Measurements from ENCODE around the gene SEC14L5.
"Not testable (repeated sequence)": the region's sequence is repeated elsewhere in the genome, so short reads cannot be mapped to it uniquely, and the experiment has no call there.

The SEC14L5 gene

DNA sequence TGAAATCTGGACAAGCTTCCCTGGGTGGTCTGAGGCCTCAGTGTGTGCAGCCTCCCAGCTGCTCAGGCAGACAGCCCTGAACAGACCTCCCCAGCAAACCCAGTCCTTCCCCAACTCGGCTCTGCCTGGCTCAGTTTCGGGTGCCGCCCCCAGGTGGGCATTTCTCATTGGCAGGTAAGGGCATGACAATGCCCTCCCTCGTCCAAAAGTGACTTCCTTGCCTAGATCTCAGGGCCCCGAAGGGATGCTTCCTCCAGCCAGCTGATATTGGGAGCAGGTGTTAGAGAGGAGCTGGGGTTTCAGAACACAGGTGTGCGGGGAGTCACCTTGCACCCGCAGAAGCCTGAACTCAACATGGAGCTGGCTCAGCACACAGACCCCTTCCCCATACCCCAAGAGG, 17.4 kb upstream of the SEC14L5 start:
- no peak overlapping the region for H3K9ac ChIP-seq (ENCODE audit: low read length in 2 of 2)
- no peaks in the 10 kb centered on the region for H3K9me3 ChIP-seq (ENCODE audit: control insufficient read depth in 2 of 2, low read length in 2 of 2)
- peaks cover 9 to 10% of the 10 kb centered on the region in 2 donors for H3K27me3 ChIP-seq (ENCODE audit: control insufficient read depth in 1 of 2, insufficient read depth in 2 of 2, low read length in 2 of 2)
- no peaks in the 10 kb centered on the region for H3K36me3 ChIP-seq (ENCODE audit: control insufficient read depth in 2 of 2, insufficient read depth in 2 of 2, low read length in 2 of 2)
- H3K4me3 ChIP-seq (ENCODE audit: low read length in 2 of 2) = no peak overlapping the region
- peaks cover 47% of the 10 kb centered on the region for H3K4me1 ChIP-seq (ENCODE audit: control insufficient read depth, insufficient read depth, low read length)
- H3K27ac ChIP-seq (ENCODE audit: low read length) = no peak overlapping the region

GRCh38 chr16:4942481-4942880, 15.6 kb upstream of the SEC14L5 start:
- H3K9ac ChIP-seq (ENCODE audit: low read length in 2 of 2) = no peak overlapping the region
- peak overlapping the region; percentile 89 for H3K27ac ChIP-seq (ENCODE audit: low read length)
- H3K4me1 ChIP-seq (ENCODE audit: control insufficient read depth, insufficient read depth, low read length) = peaks cover 41% of the 10 kb centered on the region
- no peaks in the 10 kb centered on the region for H3K36me3 ChIP-seq (ENCODE audit: control insufficient read depth in 2 of 2, insufficient read depth in 2 of 2, low read length in 2 of 2)
- H3K27me3 ChIP-seq (ENCODE audit: control insufficient read depth in 1 of 2, insufficient read depth in 2 of 2, low read length in 2 of 2) = peaks cover 0 to 3% of the 10 kb centered on the region in 2 donors
- H3K4me3 ChIP-seq (ENCODE audit: low read length in 2 of 2) = no peak overlapping the region
- no peaks in the 10 kb centered on the region for H3K9me3 ChIP-seq (ENCODE audit: control insufficient read depth in 2 of 2, low read length in 2 of 2)

DNA sequence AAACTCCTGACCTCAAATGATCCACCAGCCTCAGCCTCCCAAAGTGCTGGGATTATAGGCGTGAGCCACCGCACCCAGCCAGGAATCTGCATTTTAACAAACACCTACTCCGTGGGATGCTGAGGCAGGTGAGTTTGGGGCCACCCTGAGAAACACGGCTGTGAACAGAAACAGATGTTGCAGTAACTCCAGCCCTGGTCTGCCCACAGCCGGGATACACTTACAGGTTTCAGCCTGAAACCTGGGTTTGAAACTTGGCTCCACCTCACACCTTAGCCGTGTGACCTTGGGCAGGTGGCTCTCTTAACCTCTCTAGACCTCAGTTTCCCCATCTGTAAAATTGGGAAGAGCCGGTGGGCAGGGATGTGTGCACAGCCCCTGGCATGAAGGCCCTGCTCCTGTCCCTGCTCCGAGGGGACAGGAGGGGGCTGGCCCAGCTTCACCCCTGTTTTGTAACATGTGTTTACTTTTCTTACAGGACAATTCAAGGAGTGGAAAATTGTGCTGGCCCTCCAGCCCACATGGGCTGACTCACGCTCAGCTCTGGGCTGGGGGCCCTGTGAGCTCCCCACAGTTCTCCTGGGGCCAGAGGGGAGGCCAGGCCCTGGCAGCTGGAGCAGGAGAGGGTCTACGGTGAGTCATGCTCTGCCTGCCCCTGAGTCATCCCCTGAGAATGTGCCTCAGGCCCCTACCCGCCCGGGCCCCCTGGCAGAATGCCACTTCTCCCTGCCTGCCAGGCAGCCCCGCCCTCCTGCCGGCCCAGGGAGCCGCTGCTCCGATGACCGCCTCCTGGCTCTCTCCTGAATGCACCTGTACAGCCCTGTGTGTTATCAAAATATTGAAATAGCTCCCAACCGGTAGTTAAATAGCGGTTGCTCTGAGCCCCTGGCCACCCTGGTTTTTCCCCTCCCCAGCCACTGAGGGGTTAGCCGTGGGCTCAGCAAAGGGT, 13.5 kb upstream of the SEC14L5 start:
- H3K4me3 ChIP-seq (ENCODE audit: low read length in 2 of 2) = peak overlapping the region; percentile 40 to 45

GRCh38 chr16:4945560-4946502, 12.3 kb upstream of the SEC14L5 start:
- H3K36me3 ChIP-seq (ENCODE audit: control insufficient read depth in 2 of 2, insufficient read depth in 2 of 2, low read length in 2 of 2) = no peaks in the 10 kb centered on the region
- H3K9me3 ChIP-seq (ENCODE audit: control insufficient read depth in 2 of 2, low read length in 2 of 2) = no peaks in the 10 kb centered on the region
- peaks cover 39% of the 10 kb centered on the region for H3K4me1 ChIP-seq (ENCODE audit: control insufficient read depth, insufficient read depth, low read length)
- H3K27me3 ChIP-seq (ENCODE audit: control insufficient read depth in 1 of 2, insufficient read depth in 2 of 2, low read length in 2 of 2) = no peaks in the 10 kb centered on the region
- peak overlapping the region; percentile 89 for H3K27ac ChIP-seq (ENCODE audit: low read length)
- H3K9ac ChIP-seq (ENCODE audit: low read length in 2 of 2) = peak overlapping the region in 1 of 2 donors; percentile 17
- H3K4me3 ChIP-seq (ENCODE audit: low read length in 2 of 2) = no peak overlapping the region

More for the DNA sequence above, 13.5 kb upstream of the SEC14L5 start:
- Histone ChIP-seq H3K36me3 (ENCODE audit: control insufficient read depth in 2 of 2, insufficient read depth in 2 of 2, low read length in 2 of 2) (no peaks in the 10 kb centered on the region), H3K9me3 (ENCODE audit: control insufficient read depth in 2 of 2, low read length in 2 of 2) (no peaks in the 10 kb centered on the region), H3K27me3 (ENCODE audit: control insufficient read depth in 1 of 2, insufficient read depth in 2 of 2, low read length in 2 of 2) (no peaks in the 10 kb centered on the region), H3K27ac (ENCODE audit: low read length) (peak overlapping the region; percentile 89), H3K4me1 (ENCODE audit: control insufficient read depth, insufficient read depth, low read length) (peaks cover 39% of the 10 kb centered on the region), H3K9ac (ENCODE audit: low read length in 2 of 2) (peak overlapping the region; percentile 23 to 42)

- no peaks in the 10 kb centered on the region for H3K9me3 ChIP-seq (ENCODE audit: control insufficient read depth in 2 of 2, low read length in 2 of 2)
- H3K4me1 ChIP-seq (ENCODE audit: control insufficient read depth, insufficient read depth, low read length) = peaks cover 39% of the 10 kb centered on the region
- no peak overlapping the region for H3K27ac ChIP-seq (ENCODE audit: low read length)
- H3K4me3 ChIP-seq (ENCODE audit: low read length in 2 of 2) = no peak overlapping the region
- no peaks in the 10 kb centered on the region for H3K27me3 ChIP-seq (ENCODE audit: control insufficient read depth in 1 of 2, insufficient read depth in 2 of 2, low read length in 2 of 2)
- no peaks in the 10 kb centered on the region for H3K36me3 ChIP-seq (ENCODE audit: control insufficient read depth in 2 of 2, insufficient read depth in 2 of 2, low read length in 2 of 2)
- H3K9ac ChIP-seq (ENCODE audit: low read length in 2 of 2) = no peak overlapping the region
These were observed 11.2 kb upstream of the SEC14L5 start for GRCh38 chr16:4946917-4947316.

GRCh38 chr16:4947722-4948503, 10.2 kb upstream of the SEC14L5 start:
- peaks cover 33% of the 10 kb centered on the region for H3K4me1 ChIP-seq (ENCODE audit: control insufficient read depth, insufficient read depth, low read length)
- H3K27me3 ChIP-seq (ENCODE audit: control insufficient read depth in 1 of 2, insufficient read depth in 2 of 2, low read length in 2 of 2) = no peaks in the 10 kb centered on the region
- no peaks in the 10 kb centered on the region for H3K9me3 ChIP-seq (ENCODE audit: control insufficient read depth in 2 of 2, low read length in 2 of 2)
- no peak overlapping the region for H3K27ac ChIP-seq (ENCODE audit: low read length)
- H3K9ac ChIP-seq (ENCODE audit: low read length in 2 of 2) = no peak overlapping the region
- no peaks in the 10 kb centered on the region for H3K36me3 ChIP-seq (ENCODE audit: control insufficient read depth in 2 of 2, insufficient read depth in 2 of 2, low read length in 2 of 2)
- H3K4me3 ChIP-seq (ENCODE audit: low read length in 2 of 2) = no peak overlapping the region

DNA sequence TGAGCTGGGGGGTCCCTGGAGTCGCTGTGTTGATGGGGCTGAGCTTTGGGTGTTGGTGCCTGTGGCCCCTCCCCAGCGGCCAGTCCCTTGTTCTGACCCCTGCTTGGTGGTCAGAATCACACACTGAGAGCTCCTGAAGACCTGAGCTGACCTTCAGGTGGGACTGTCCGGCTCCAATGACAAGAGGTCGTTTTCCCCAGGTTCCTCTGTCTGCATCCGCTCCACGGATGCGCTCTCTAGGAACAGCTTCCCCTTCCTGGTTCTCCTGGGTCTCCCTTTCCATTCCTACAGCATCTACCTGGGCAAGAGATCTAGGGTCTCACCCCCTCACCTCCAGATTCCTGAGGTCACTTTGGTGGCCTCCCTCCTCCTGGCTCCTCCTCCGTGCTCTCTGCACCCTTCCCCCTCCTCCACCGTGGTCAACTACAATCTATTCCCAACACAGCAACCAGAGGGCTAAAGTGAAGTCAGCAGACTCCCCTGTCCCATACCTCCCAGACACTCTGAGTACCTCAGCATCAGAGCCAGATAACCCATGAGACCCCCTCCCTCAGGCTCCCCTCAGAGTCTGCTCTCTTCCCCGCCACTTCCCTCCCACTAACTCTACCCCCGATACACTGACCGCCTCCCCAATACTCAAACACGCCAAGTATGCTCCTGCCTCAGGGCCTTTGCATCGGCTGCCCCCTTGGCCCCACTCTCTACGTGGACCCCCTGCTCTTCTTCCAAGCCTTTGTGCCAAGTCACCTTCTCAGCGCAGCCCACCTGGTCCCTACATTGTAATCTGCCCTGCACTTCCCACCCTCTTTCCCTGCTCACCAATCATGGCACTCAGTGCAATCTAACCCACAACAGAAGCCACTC, 9.0 kb upstream of the SEC14L5 start:
- Histone ChIP-seq H3K4me1 (ENCODE audit: control insufficient read depth, insufficient read depth, low read length) (peaks cover 21% of the 10 kb centered on the region), H3K9me3 (ENCODE audit: control insufficient read depth in 2 of 2, low read length in 2 of 2) (no peaks in the 10 kb centered on the region), H3K27me3 (ENCODE audit: control insufficient read depth in 1 of 2, insufficient read depth in 2 of 2, low read length in 2 of 2) (no peaks in the 10 kb centered on the region), H3K4me3 (ENCODE audit: low read length in 2 of 2) (no peak overlapping the region), H3K36me3 (ENCODE audit: control insufficient read depth in 2 of 2, insufficient read depth in 2 of 2, low read length in 2 of 2) (no peaks in the 10 kb centered on the region), H3K27ac (ENCODE audit: low read length) (no peak overlapping the region), H3K9ac (ENCODE audit: low read length in 2 of 2) (no peak overlapping the region)

DNA sequence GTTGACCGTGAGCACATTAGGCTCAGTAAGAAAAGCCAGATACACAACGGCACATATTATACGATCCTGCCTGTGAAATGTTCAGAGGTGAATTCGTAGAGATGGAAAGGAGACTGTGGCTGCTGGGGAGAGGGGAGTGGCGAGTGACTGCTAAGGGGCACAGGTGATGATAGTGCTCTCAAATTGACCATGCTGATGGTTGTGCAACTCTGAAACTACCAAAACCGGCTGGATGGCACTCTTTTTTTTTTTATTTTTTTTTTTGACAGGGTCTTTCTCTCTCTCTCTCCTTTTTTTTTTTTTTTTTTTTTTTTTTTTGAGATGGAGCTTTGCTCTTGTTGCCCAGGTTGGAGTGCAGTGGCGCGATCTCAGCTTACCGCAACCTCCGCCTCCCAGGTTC, 8.1 kb upstream of the SEC14L5 start:
- H3K27ac ChIP-seq (ENCODE audit: low read length) = no peak overlapping the region
- H3K9me3 ChIP-seq (ENCODE audit: control insufficient read depth in 2 of 2, low read length in 2 of 2) = no peaks in the 10 kb centered on the region
- peaks cover 12% of the 10 kb centered on the region for H3K4me1 ChIP-seq (ENCODE audit: control insufficient read depth, insufficient read depth, low read length)
- H3K27me3 ChIP-seq (ENCODE audit: control insufficient read depth in 1 of 2, insufficient read depth in 2 of 2, low read length in 2 of 2) = no peaks in the 10 kb centered on the region
- H3K36me3 ChIP-seq (ENCODE audit: control insufficient read depth in 2 of 2, insufficient read depth in 2 of 2, low read length in 2 of 2) = no peaks in the 10 kb centered on the region
- no peak overlapping the region for H3K9ac ChIP-seq (ENCODE audit: low read length in 2 of 2)
- H3K4me3 ChIP-seq (ENCODE audit: low read length in 2 of 2) = no peak overlapping the region

- H3K9me3 ChIP-seq (ENCODE audit: control insufficient read depth in 2 of 2, low read length in 2 of 2); H3K4me1 ChIP-seq (ENCODE audit: control insufficient read depth, insufficient read depth, low read length); H3K9ac ChIP-seq (ENCODE audit: low read length in 2 of 2); H3K36me3 ChIP-seq (ENCODE audit: control insufficient read depth in 2 of 2, insufficient read depth in 2 of 2, low read length in 2 of 2); H3K4me3 ChIP-seq (ENCODE audit: low read length in 2 of 2); H3K27me3 ChIP-seq (ENCODE audit: control insufficient read depth in 1 of 2, insufficient read depth in 2 of 2, low read length in 2 of 2); H3K27ac ChIP-seq (ENCODE audit: low read length): not testable (repeated sequence)
These were observed 6.5 kb upstream of the SEC14L5 start for GRCh38 chr16:4951583-4951982.
